NCI-H2227 treated with DMSO at 0.1 percent for 48 hours (cell line): Measurements from ENCODE around the gene MCAM.

ENCODE experiments used
- DNase-seq: peaks from one replicate; lab custom pipeline; 2025; lab: John Stamatoyannopoulos, UW

The MCAM gene

GRCh38 chr11:119330237-119330636, 13.3 kb upstream of the MCAM start:
- DNase-seq: no peak

- no peak for DNase-seq
Measured at GRCh38 chr11:119329320-119329719, 12.4 kb upstream of the MCAM start.

DNA sequence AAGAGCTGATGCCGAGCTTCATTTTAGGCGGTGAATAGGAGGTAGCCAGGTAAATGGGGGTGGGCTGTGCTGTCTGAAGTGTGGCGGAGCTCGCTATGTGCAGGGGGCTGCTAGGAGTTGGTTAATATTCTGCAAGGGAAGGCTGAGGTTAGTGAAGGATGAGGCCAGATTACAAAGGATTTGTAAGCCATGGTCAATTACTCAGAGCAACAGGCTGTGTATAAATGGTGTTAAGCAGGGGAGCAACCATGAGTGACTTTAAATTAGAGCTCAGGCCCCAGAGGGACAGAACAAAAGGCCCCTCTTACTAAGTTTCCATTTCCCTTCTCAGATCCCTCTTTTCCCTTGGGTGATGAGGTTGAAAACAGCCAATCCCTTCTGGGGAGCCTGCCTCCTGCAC, 7.3 kb upstream of the MCAM start:
- peak; percentile 47 for DNase-seq

DNA sequence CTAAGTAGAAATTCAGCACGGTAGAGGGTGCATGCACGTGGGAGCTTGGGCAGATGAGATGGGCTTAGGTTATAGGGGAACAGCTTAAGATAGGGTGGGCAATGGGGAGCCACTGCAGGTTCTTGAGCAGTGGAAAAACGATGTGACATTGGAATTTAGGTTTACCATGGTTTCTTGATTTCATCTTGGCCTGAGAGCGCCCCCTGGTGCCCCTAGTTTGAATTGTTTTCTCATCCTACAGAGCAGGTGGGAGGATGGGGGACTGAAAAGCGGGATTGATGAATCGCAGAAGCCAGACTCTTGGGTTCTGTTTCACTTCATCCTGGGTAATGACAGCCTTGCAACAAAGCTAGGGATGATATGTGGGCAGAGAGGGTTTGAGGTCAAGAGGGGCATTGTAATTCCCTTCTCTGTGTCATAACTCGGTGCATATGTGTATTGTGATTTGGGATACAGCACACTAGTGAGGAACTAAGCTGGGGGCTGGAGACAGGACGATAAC, 6.7 kb upstream of the MCAM start:
- peak; percentile 73 for DNase-seq

DNA sequence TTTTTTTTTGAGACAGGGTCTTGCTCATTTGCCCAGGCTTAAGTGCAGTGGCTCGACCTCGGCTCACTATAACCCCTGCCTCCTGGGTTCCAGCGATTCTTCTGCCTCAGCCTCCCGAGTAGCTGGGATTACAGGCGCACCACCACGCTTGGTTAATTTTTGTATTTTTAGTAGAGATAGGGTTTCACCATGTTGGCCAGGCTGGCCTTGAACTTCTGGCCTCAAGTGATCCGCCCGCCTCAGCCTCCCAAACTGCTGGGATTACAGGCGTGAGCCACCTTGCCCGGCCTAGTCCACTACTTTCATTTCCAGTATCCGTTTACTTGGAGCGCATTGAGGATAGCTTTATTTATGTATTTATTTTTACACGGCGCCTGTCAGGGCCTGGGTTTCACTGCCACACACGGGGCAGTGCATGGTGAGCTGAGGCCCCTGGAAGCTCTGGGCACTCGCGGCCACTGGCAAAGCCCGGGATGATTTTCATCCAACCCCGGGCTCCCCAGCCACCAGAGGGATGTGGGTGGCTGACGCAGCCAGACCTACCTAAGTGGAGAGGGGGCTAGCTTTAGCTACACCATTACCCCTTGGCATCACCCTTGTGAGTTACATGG, 6.1 kb upstream of the MCAM start:
- no peak for DNase-seq

GRCh38 chr11:119322360-119322739, 5.4 kb upstream of the MCAM start:
- DNase-seq: no peak

- DNase-seq: no peak
Measured at GRCh38 chr11:119320776-119321524, 4.0 kb upstream of the MCAM start.

DNA sequence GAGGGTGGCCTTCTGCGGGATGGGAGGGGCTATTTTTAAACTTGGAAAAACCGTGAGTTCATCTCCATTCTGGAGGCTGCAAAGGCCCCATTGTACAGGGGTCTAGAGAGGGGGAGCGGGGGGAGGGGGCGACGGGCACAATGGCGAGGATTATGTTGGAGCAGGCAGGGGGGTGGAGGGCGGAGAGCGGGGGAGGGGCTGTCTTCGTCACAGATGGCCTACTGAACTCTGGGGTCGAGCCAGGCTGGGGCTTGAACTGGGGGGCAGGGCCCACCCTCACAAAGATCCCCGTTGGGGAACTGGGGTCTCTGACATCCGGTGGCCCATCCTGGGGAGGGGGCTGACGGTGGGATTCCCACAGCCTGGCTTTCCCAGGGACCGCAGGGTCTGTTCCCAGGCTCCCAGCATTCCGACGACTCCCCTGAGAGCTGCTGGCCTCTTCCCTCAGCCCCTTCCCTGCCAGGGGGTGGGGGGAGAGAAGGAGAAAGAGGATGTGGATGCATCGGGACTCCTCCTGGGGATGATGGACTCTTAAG, 3.4 kb upstream of the MCAM start:
- DNase-seq: no peak

DNA sequence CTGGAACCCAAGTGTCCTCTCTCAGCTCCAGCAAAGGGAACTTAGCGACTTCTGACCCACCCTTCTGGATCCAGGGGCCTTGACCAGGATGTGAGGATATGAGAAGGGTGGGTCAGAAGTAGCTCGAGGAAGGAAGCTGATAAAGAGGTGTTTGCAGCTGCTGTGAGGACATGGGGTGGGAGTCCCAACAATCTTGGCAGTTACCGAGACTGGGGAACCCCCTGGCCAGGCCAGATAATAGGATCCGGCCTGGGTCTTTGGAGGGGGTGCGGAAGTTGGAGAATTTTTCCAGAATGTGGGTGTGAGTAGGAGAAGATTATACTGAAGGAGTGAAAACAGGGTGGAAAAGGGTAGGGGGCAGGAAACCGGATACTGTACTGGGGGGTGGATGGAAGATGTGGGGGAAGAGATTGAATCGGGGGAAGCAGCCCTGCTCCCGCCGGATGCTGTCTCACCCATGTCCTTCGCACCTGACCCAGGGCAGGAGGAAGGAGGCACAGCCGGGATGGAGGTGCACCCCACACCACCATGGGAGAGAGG, 2.8 kb upstream of the MCAM start:
- DNase-seq: no peak

DNA sequence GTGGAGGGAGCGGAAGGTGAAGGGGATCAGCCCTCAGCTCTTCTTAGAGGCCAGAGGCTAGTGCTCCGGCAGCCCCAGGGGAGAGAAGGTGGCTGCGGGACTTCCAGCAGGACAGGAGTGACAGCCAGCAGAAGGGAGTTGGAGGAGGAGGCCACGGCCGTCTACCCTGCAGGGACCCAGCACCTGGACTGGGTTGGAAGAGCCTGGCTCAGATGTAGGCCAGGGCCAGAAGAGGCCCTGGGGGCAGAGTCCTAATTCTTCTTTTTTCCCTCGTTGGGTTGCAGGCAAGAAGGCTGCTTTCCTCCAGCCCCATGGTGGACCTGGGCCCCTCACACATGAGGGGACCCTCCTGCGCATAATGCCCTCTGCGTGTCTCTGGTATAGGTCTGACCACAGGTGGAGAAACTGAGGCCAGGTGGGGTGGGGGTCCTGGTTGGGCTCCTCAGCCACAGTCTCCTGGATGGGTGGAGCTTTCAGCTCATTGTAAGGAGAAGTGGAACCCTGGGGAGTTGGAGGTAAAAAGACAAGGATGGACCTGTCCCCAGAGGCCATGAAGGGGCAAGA, 2.3 kb upstream of the MCAM start:
- DNase-seq: no peak

DNA sequence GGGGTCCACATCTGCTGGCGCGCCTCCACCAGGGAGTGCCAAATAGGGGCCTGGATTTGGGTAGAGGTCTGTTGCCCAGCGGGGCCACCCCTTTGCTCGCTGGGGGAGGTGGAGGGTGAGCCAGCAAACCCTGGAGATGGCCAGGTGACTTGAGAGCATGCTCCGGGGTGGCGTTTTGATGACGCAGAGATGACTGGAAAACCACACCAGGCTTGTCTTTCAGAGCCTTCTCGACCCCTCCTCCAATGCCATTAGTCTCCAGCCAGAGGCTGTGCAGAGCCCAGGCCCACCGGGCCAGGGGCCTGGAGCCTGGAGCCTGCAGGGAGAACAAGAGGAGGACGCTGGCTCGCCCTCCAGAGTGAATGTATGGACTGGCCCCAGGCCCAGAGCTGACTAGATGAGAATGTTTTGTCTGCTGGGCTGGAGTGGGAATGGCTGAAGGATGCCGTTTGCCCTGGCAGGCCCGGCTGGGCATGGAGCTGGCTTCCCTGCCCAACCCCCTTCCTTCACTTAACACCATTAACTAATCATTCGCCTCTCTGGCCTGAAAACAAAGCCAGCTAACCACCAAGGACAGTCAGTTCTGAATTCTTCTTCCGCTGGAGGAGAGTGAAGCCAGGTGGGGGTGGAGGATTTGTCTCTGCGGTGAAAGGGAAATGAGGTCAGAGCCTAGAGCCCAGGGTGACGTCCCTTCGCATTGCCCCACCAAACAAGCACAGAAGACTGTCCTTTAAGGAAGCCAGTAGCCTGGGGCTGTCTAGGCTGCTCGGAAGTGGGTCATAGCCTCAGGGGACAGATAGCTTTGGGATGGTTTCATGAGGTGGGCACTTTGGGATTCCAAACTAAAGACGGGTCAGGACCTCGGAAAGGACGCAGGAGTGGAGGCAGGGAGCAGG, 1.6 kb upstream of the MCAM start:
- no peak for DNase-seq

DNA sequence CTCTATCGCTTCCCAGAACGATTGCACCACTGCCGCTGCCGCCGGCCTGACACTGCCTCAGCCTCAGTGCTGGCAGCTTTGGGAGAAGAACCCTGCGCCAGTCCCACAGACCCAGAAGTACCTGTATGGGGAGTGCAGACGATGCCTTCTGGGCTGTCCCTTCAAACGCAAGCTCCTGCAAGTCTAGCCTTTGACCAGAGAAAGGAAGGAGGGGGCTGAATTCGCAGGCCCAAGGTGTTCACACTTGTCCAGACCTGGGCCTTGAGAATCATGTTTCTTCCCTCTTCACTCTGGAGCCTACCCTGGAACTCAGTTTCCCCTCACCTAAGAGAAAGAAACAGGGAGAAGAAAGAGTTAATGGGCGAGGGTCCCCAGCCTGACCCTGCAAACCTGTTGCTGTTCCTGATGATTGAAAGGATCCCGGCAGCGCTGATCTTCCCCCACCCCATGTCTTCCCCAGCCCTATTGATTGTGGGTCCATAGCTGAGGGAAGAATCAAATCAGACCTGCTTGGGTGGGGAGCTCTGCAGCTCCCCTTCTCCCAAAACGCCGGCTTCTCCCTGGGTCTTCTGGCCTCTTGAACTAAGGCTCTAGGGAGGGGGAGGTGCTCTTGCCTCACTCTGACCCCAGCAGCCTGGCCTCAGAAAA, 786 bp upstream of the MCAM start:
- DNase-seq: no peak

DNA sequence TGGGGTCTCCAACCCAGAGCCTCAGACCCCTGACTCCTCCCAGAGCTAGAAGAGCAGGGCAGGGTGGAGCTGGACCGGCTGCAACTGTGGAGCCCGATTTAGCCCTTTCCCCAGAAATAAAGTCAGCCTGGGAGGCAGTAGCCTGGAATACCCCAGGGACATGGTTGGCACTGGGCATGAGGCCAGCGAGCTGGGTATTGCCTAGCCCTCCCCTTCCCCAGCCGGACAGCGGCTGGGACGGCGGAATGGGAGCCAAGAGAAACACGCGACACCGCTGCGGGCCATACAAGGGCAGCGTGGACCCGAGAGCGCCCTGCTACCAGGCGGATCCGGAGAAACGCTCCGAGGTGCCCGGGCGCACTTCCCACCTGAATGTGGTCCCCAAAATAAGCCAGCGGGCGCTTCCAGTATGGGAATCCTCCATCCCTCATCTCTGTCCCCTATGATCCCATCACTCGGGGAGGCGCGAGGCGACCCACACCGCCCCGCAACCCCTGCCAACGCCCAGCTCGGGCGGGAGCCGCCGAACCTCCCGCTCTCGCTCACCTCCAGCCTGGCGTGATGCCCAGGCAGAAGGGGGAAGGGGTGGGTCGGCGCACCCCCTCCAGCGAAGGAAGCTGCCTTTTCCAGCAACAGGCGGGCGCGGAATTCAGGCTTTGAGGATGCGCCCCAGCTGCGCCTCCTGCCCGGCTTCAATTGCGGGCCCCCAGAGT, 758 bp downstream of the MCAM start:
- peak; percentile 12 for DNase-seq

GRCh38 chr11:119315131-119316015, 1.6 kb downstream of the MCAM start:
- DNase-seq: peak; percentile 31

DNA sequence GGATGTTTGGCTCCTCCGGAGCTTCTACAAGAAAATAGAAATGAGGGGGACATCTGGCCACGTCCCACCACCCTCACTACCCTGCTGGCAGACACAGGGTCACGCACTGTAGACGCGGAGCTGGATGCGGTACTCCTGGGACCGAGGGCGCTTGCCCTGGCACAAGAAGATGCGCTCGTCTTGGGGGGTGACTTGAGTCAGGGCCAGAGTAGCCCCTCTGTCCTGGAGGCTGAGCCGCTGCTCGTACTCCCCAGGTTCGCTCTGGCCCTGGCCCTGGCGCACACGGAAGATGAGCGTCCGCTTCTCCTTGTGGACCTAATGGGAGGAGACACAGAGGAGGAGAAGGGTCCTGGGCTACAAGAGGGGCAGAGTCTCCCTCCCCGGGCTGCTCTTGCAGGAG, 2.2 kb downstream of the MCAM start:
- DNase-seq: peak; percentile 31

- no peak for DNase-seq
Measured at GRCh38 chr11:119310682-119311052, 6.3 kb downstream of the MCAM start.

DNA sequence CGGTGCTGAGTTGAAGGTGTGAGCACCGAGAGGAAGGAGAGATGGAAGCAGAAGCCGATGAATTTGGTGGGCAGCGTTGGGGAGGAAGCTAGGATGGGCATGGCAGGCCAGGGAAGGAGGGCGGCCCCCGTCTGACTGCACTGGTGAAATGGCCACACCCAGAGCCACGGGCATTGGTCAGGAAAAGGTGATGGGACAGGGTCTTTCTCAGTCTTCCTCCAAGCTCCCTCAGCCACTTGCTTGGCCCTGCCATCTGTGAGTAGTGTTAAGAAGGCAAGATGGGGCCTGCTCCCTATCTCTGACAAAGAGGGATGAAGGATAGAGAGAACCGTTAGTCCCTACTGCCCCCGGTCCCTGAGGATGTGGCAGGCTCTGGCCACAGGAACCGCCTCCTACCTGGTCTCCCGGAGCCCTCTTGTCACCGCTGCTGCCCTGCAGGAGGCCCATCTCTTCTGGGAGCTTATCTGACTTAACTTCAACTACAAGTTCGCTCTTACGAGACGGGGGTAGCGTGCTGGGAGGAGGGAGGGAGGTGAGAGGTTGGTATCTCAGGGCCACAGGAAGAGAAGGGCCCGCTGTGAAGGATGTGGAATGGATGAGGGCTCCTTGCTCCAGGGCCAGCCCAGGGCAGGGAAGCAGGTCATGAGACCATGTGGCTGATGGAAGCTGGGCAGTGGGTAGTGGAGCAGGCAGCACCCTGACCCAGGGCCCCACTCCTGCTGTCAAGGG, 6.8 kb downstream of the MCAM start:
- DNase-seq: no peak

DNA sequence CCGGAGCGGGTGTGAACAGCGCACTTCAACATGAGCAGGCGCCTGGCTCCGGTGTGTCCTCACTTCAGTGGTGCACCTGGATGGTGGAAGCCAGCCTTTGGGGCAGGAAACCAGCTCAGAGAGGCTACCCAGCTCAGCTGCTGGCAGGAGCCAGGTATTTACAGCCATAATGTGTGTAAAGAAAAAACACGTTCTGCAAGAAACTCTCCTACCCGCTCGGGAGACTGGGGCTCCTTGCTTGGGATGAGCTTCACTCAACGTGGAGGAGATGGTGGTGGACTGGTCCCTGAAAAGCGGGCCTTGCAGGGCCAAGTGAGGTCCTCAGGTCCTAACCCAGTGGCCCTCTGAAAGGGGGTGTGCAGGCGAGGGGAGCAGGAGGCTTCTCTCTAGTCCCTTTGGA, 7.5 kb downstream of the MCAM start:
- no peak for DNase-seq

- DNase-seq: no peak
Measured at GRCh38 chr11:119307974-119308373, 9.0 kb downstream of the MCAM start.
